Measurements from ENCODE around the gene MYL11. TPM values are rescaled to one million over a fixed set of nuclear protein-coding genes. Genes with fewer than 3 reads are reported as not detected.

MYL11 gene
- total RNA-seq, 6 experiments from 2014 or later: 0.77 to 1.2 (median 0.82) TPM; not detected in 3

DNA sequence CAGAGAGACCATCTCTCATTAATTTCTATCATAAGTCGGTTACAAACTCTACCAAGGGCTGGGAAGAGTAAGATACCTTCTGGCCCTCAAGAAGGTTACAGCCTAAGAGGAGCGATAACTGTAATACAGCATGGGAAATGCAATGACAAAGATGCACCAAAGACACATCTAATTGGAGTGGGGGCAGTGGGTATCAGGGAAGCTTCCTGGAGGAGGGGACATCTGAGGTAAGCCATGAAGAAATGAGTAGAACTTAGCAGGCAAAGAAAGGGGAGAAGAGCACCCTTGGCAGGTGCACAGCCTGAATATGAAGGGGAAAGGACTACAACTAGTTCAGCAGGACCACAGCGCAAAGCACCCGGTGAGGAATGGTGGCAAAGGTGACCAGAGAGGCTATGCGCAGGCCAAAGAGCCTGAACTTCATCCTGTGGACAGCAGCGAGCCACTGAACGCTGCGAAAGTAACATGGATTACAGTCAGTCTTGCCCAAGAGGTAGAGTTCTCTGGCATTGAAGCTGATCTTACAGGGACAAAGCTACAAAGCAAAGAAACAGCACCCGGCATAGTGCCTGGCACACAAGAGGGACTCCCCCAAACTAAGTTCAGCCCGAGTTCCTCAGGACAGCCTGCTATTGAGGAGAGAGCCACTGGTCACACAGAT is 7.1 kb upstream of the MYL11 start:
- H3K36me3 Mint-ChIP-seq (ENCODE audit: low read depth): peaks cover 27% of the 10 kb centered on the region
- peak overlapping the region; percentile 89 for H3K4me3 Mint-ChIP-seq
- TF ChIP-seq, protein P1, sequence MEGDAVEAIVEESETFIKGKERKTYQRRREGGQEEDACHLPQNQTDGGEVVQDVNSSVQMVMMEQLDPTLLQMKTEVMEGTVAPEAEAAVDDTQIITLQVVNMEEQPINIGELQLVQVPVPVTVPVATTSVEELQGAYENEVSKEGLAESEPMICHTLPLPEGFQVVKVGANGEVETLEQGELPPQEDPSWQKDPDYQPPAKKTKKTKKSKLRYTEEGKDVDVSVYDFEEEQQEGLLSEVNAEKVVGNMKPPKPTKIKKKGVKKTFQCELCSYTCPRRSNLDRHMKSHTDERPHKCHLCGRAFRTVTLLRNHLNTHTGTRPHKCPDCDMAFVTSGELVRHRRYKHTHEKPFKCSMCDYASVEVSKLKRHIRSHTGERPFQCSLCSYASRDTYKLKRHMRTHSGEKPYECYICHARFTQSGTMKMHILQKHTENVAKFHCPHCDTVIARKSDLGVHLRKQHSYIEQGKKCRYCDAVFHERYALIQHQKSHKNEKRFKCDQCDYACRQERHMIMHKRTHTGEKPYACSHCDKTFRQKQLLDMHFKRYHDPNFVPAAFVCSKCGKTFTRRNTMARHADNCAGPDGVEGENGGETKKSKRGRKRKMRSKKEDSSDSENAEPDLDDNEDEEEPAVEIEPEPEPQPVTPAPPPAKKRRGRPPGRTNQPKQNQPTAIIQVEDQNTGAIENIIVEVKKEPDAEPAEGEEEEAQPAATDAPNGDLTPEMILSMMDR (IDR thresholded peaks at IDR 0.05): no peak
- peak overlapping the region; percentile 70 for H3K27ac Mint-ChIP-seq
- peaks cover 6% of the 10 kb centered on the region; the same call in 1 of the 2 replicates for H3K27me3 Mint-ChIP-seq (ENCODE audit: insufficient read depth)
- DNase-seq: no peak
- H3K4me1 Mint-ChIP-seq (ENCODE audit: low read depth): peaks cover 39% of the 10 kb centered on the region
- no peaks in the 10 kb centered on the region for H3K9me3 Mint-ChIP-seq

DNA sequence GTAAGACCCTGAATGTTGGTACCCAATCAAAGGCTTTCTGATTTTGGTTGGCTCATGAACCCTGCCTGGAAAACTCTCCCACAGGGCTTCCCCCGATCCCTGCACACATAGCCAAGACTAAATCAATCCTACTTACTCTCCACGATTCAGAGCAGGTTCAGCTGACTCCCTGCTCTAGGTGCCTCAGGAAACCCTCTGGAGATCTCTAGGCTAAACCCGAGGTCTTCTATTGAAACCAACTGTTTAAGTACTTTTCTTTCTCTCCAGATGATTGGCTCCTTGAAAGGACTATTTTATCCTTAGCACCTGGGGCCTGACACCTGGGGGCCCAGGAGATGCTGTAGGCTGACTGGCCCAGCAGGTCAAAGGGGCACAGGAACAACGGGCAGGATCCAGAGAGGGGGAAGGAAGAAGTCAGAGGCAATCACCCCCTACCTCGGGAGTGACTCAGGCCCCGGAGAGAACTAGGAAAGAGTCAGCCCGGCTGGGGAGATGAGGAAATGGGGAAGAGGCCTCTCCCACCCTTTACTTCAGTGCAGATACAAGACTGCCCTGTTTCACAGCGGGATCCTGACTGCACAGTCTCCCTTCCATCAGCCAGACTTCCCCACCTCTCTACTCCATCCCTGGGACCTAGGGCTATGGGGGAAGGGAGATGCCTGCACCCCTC is 6.3 kb upstream of the MYL11 start:
- peak overlapping the region; percentile 70 for H3K27ac Mint-ChIP-seq
- TF ChIP-seq, protein P1 (IDR thresholded peaks at IDR 0.05): no peak
- DNase-seq: peak; percentile 42
- H3K4me1 Mint-ChIP-seq (ENCODE audit: low read depth): peaks cover 39% of the 10 kb centered on the region
- peaks cover 21% of the 10 kb centered on the region for H3K36me3 Mint-ChIP-seq (ENCODE audit: low read depth)
- H3K4me3 Mint-ChIP-seq: peak overlapping the region; percentile 89
- no peaks in the 10 kb centered on the region for H3K9me3 Mint-ChIP-seq
- H3K27me3 Mint-ChIP-seq (ENCODE audit: insufficient read depth): peaks cover 9% of the 10 kb centered on the region; the same call in 1 of the 2 replicates

DNA sequence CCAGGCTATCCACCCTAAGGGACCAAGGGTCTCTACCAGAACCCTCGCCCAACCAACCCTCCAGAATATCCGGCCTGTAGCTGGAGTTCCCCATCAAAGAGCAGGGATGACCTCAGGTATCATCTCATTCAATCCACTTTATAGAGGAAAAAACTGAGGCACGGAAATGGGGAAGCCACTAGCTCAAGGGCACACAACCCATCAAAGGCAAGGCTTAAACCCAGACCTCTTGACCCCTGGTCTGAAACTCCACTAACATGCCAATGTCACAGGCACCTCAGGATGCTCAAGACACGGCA is 5.9 kb upstream of the MYL11 start:
- Mint-ChIP-seq H3K27me3 (ENCODE audit: insufficient read depth) (peaks cover 9% of the 10 kb centered on the region; the same call in 1 of the 2 replicates), H3K27ac (peak overlapping the region; percentile 70), H3K9me3 (no peaks in the 10 kb centered on the region), H3K4me1 (ENCODE audit: low read depth) (peaks cover 39% of the 10 kb centered on the region), H3K36me3 (ENCODE audit: low read depth) (peaks cover 17% of the 10 kb centered on the region), H3K4me3 (peak overlapping the region; percentile 89)
- no peak for DNase-seq
- TF ChIP-seq, protein P1 (IDR thresholded peaks at IDR 0.05): no peak

DNA sequence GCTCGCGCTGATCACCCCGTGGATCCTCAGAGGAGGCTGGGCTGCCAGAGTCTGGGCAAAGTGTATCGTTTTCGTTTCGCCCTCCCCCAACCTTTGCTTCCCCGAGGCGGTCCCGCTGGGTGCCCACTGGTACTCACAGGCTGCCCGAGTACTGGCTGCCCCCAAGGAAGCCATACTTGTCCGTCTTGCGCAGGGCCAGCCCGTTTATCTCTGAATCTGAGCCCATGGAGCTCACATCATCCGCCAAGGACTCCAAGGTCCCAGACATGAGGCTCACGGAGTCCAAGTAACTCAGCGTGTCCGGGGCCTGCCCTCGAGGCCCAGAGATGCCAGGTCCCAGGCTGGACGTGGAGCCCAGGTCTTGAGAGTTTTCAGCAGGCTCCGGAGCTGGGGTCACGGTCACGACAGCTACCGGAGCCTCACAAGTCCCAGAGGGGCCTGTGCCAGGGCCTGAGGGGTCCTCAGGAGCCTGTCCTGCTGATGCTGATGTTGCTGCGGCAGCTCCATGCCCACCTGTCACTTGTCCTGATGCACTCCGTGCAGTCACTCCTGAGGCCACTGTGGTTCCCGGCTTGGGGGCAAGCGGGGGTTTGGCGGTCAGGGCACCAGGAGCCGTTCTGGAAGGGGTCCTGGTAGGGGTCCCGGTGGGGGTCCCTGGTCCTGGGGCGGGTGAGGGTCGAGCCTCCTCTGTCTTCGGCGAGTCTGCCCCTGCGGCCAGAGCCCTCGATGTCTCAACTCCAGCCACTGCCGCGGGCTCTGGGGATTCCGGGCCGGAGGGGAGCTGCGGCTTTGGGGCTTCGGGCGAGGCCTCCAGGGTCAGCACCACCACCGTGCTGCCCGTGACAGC is 5.3 kb upstream of the MYL11 start:
- Mint-ChIP-seq H3K4me1 (ENCODE audit: low read depth) (peaks cover 39% of the 10 kb centered on the region), H3K36me3 (ENCODE audit: low read depth) (peaks cover 17% of the 10 kb centered on the region), H3K4me3 (peak overlapping the region; percentile 89), H3K9me3 (no peaks in the 10 kb centered on the region), H3K27me3 (ENCODE audit: insufficient read depth) (peaks cover 9% of the 10 kb centered on the region; the same call in 1 of the 2 replicates), H3K27ac (peak overlapping the region; percentile 70)
- DNase-seq: no peak
- TF ChIP-seq, protein P1 (IDR thresholded peaks at IDR 0.05): no peak

DNA sequence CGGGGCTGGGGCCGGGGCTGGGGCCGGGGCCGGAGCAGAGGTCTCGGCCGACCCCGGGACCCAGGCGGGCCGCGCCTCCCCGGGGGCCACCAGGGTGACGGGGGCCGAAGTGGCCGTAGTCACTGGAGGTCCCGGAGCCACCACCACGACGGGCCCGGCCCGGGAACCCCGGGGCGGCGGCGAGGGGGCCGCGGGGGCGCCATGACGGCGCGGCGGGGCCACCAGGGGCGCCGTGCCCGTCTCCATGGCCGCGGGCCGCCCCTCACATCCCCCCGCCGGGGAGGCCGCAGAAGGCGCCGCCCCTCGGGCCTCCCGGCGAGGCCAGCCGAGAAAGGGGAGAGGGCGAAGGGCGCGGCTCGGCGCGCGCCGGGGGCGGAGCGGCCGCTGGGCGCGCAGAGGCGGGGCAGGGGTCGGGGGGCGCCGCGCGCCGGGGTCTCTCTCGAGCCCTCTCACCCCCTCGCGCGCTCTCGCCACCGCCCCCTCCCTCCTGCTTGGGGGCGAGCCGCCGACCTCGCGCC is 4.6 kb upstream of the MYL11 start:
- TF ChIP-seq, protein P1 (IDR thresholded peaks at IDR 0.05): peak; percentile 33; the same call in 1 of the 2 replicates
- no peak for DNase-seq
- peak overlapping the region; percentile 72 for H3K27ac Mint-ChIP-seq
- H3K9me3 Mint-ChIP-seq: no peaks in the 10 kb centered on the region
- peaks cover 9% of the 10 kb centered on the region; the same call in 1 of the 2 replicates for H3K27me3 Mint-ChIP-seq (ENCODE audit: insufficient read depth)
- H3K36me3 Mint-ChIP-seq (ENCODE audit: low read depth): peaks cover 17% of the 10 kb centered on the region
- H3K4me3 Mint-ChIP-seq: peak overlapping the region; percentile 89
- peaks cover 39% of the 10 kb centered on the region for H3K4me1 Mint-ChIP-seq (ENCODE audit: low read depth)

Data from HFFc6 (cell line).